SK-N-SH (cell line): Measurements from ENCODE around the gene SMPD3. TPM values are rescaled to one million over a fixed set of nuclear protein-coding genes. Genes with fewer than 3 reads are reported as not detected.

Experiments
- CTCF ChIA-PET: fragments of 300-600, 350-600 bp; formaldehyde crosslinking; extraction: SDS; loops from one replicate; lab custom pipeline; 2021; lab: Yijun Ruan, JAX
- POLR2A ChIA-PET: fragments of 350-600 bp; sonication (Branson Sonifier 250); formaldehyde crosslinking; extraction: SDS; loops from one replicate; lab custom pipeline; 2020; ENCODE audit warnings: antibody characterized with exemption, inconsistent platforms; lab: Yijun Ruan, JAX
- DNase-seq: peaks from one replicate; pipeline ENCODE4 v3.0.0; 2012
- H2AFZ ChIP-seq: fragments of 200-600 bp; sonication (generic); 2 replicates; pipeline ENCODE4 v1.8.1; 2016; ENCODE audit warnings: antibody characterized with exemption, mild to moderate bottlenecking, low read depth
- H3F3A ChIP-seq: fragments of 200-600 bp; sonication (generic); replicated peaks from 2 replicates; pipeline ENCODE3; 2016; ENCODE audit warnings: antibody characterized with exemption, mild to moderate bottlenecking; ENCODE audit not compliant: insufficient read depth
- H3K27ac ChIP-seq, 2 experiments: fragments of 200-500 bp in 1 of 2; fragments of 200-600 bp in 1 of 2; sonication (Bioruptor generic) in 1 of 2; sonication (generic), shearing (Covaris generic) in 1 of 2; 2 replicates each; pipeline versions ENCODE4 v1.5.1 to v1.6.1; 2014 to 2016; ENCODE audit warnings: low read depth in 2 of 2, inconsistent platforms in 1 of 2, low read length in 1 of 2, mild to moderate bottlenecking in 1 of 2, mixed read lengths in 1 of 2
- H3K27me3 ChIP-seq: fragments of 200-600 bp; sonication (generic), shearing (Covaris generic); 2 replicates; pipeline ENCODE4 v1.6.1; 2016; ENCODE audit warnings: mixed run types; ENCODE audit not compliant: insufficient read depth
- H3K36me3 ChIP-seq, 2 experiments: fragments of 200-500 bp in 1 of 2; fragments of 200-600 bp in 1 of 2; sonication (Bioruptor generic) in 1 of 2; sonication (generic) in 1 of 2; replicated peaks in 1 of 2; 2 replicates each; pipeline versions ENCODE3 to v1.5.1; 2014 to 2016; ENCODE audit warnings: low read length in 1 of 2, mild to moderate bottlenecking in 1 of 2; ENCODE audit not compliant: insufficient read depth in 2 of 2, control insufficient read depth in 1 of 2
- H3K4me1 ChIP-seq, 2 experiments: fragments of 200-500 bp in 1 of 2; fragments of 200-600 bp in 1 of 2; sonication (Bioruptor generic) in 1 of 2; sonication (generic), shearing (Covaris generic) in 1 of 2; 2 replicates each; pipeline versions ENCODE4 v1.5.1 to v1.6.1; 2014 to 2016; ENCODE audit warnings: low read depth in 1 of 2, low read length in 1 of 2, mixed run types in 1 of 2; ENCODE audit not compliant: insufficient read depth in 2 of 2, control insufficient read depth in 1 of 2
- H3K4me2 ChIP-seq: fragments of 200-600 bp; sonication (generic), shearing (Covaris generic); 2 replicates; pipeline ENCODE4 v1.6.1; 2017; ENCODE audit warnings: mixed run types
- H3K4me3 ChIP-seq, 2 experiments: fragments of 200-500 bp in 1 of 2; fragments of 200-600 bp in 1 of 2; sonication (Bioruptor generic) in 1 of 2; sonication (generic), shearing (Covaris generic) in 1 of 2; 2 replicates each; pipeline versions ENCODE4 v1.5.1 to v1.8.1; 2014 to 2016; ENCODE audit warnings: low read depth in 2 of 2, inconsistent platforms in 1 of 2, low read length in 1 of 2, mild to moderate bottlenecking in 1 of 2, mixed read lengths in 1 of 2, moderate library complexity in 1 of 2
- H3K79me2 ChIP-seq: fragments of 200-600 bp; sonication (generic); 2 replicates; pipeline ENCODE4 v1.8.1; 2017; ENCODE audit warnings: mild to moderate bottlenecking; ENCODE audit not compliant: insufficient read depth
- H3K9ac ChIP-seq: fragments of 200-600 bp; sonication (generic); 2 replicates; pipeline ENCODE4 v1.6.1; 2017; ENCODE audit warnings: mixed run types
- H3K9me2 ChIP-seq: fragments of 200-600 bp; sonication (generic); 2 replicates; pipeline ENCODE4 v1.6.1; 2017; ENCODE audit warnings: mixed run types
- H3K9me3 ChIP-seq: fragments of 200-600 bp; sonication (generic); 2 replicates; pipeline ENCODE4 v1.6.1; 2017; ENCODE audit warnings: mixed run types, mild to moderate bottlenecking, moderate library complexity
- H4K20me1 ChIP-seq: fragments of 200-600 bp; sonication (generic); 2 replicates; pipeline ENCODE4 v1.6.1; 2017; ENCODE audit warnings: mild to moderate bottlenecking, mixed run types; ENCODE audit not compliant: insufficient read depth
- CHD2 ChIP-seq: fragments of 150-350 bp; IDR thresholded peaks from 2 replicates; pipeline ENCODE4 v1.6.1; 2018; ENCODE audit warnings: low read length; ENCODE audit not compliant: partially characterized antibody
- FOXJ3 ChIP-seq: sonication (generic); formaldehyde crosslinking; IDR thresholded peaks from 2 replicates; pipeline ENCODE4 v1.5.1; 2020; ENCODE audit warnings: mild to moderate bottlenecking, missing genetic modification reagents
- FOXM1 ChIP-seq: IDR thresholded peaks from 2 replicates; pipeline ENCODE4 v1.4.0; 2012; ENCODE audit warnings: low read depth, mild to moderate bottlenecking
- GATA2 ChIP-seq: sonication (generic); formaldehyde crosslinking; IDR thresholded peaks from 2 replicates; pipeline ENCODE4 v1.5.0; 2020; ENCODE audit warnings: mild to moderate bottlenecking, missing genetic modification reagents
- JUND ChIP-seq: IDR thresholded peaks from 2 replicates; pipeline ENCODE4 v1.4.0; 2012
- NFIC ChIP-seq: IDR thresholded peaks from 2 replicates; pipeline ENCODE4 v1.4.0; 2012; ENCODE audit warnings: borderline replicate concordance
- NRF1 ChIP-seq: IDR thresholded peaks from 2 replicates; pipeline ENCODE4 v1.6.1; 2012; ENCODE audit warnings: low read depth, mild to moderate bottlenecking, low read length
- POLR2AphosphoS5 ChIP-seq: IDR thresholded peaks from 2 replicates; pipeline ENCODE4 v1.6.1; 2012; ENCODE audit warnings: low read depth, low read length
- RCOR1 ChIP-seq: fragments of 150-350 bp; IDR thresholded peaks from 2 replicates; pipeline ENCODE4 v1.6.1; 2017; ENCODE audit warnings: antibody characterized with exemption, low read length
- RFX5 ChIP-seq: IDR thresholded peaks from 2 replicates; pipeline ENCODE4 v1.6.1; 2012; ENCODE audit warnings: mild to moderate bottlenecking, improper control_type of control experiment, low read length
- SIN3A ChIP-seq: IDR thresholded peaks from 2 replicates; pipeline ENCODE4 v1.6.1; 2012; ENCODE audit warnings: low read depth, mild to moderate bottlenecking, low read length, moderate library complexity, borderline replicate concordance
- YY1 ChIP-seq: IDR thresholded peaks from 2 replicates; pipeline ENCODE4 v1.4.0; 2012; ENCODE audit warnings: low read depth, mild to moderate bottlenecking
- WGBS: methylation state at CpG from one replicate; pipeline ENCODE4 v1.1.6; 2017; ENCODE audit warnings: low lambda C conversion rate; 5-methylcytosine and 5-hydroxymethylcytosine counted together
- polyA plus RNA-seq, 3 experiments: library from polyadenylated mRNA; depleted of rRNA; stranded (reverse); fragments of >200 nt; gene quantifications; 2 replicates each; pipeline ENCODE4 v1.2.3, GENCODE V29; 2012
- TF ChIP-seq, protein P1 (sequence below): IDR thresholded peaks from 2 replicates; pipeline ENCODE4 v1.6.1; 2012; ENCODE audit warnings: mild to moderate bottlenecking, low read depth, low read length, moderate library complexity
- TF ChIP-seq, protein P2 (sequence below): fragments of 150-350 bp; IDR thresholded peaks from 2 replicates; pipeline ENCODE4 v1.6.1; 2016; ENCODE audit warnings: mild to moderate bottlenecking, low read depth, low read length
- TF ChIP-seq, protein P3 (sequence below): IDR thresholded peaks from 2 replicates; pipeline ENCODE4 v1.4.0; 2012; ENCODE audit warnings: low read depth
- TF ChIP-seq, protein P4 (sequence below): IDR thresholded peaks from 2 replicates; pipeline ENCODE4 v1.4.0; 2012; ENCODE audit warnings: low read depth, borderline replicate concordance
- TF ChIP-seq, protein P5 (sequence below): fragments of 200-600 bp; sonication (generic); IDR thresholded peaks from 2 replicates; pipeline ENCODE4 v1.6.1; 2017; ENCODE audit warnings: antibody characterized with exemption, mild to moderate bottlenecking, moderate library complexity
- TF ChIP-seq, protein P6 (sequence below): IDR thresholded peaks from 2 replicates; pipeline ENCODE4 v1.4.0; 2012; ENCODE audit warnings: low read depth, borderline replicate concordance

Gene SMPD3
- polyA plus RNA-seq, 1 of the 3 experiments (the other 2 are of a cell fraction), result 0.38 TPM

DNA sequence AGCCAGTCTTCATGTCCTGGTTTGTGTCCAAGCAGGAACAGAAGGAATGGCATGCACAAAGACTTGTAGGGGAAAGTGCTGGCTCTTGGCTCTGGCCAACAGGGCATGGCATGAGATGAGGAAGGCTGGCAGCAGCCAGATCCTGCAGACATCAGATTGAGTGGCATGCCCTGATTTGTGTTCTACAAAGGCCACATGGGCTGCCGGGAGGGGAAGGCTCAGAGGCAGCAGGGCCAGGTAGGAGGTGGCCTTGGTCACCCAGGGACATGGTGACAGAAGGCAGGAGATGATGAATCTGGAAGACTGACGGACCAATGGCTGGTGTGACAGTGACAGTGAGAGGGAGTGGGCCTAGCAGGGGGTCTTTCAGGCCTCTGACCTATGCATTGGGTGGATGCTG, 33.7 kb downstream of the SMPD3 start:
- Histone ChIP-seq H3K36me3 (no peaks in the 10 kb centered on the region), H3K4me1 (peaks cover 0 to 3% of the 10 kb centered on the region in 2 experiments; a peak in 2 of 4 replicates), H3F3A (no peaks in the 10 kb centered on the region), H3K9me3 (no peaks in the 10 kb centered on the region), H3K4me3 (no peak overlapping the region), H3K79me2 (no peaks in the 10 kb centered on the region), H2AFZ (no peak overlapping the region), H3K9ac (no peak overlapping the region), H3K4me2 (no peak overlapping the region), H3K27me3 (peaks cover 32% of the 10 kb centered on the region; the same call in 1 of the 2 replicates), H3K9me2 (no peaks in the 10 kb centered on the region), H3K27ac (no peak overlapping the region), H4K20me1 (no peaks in the 10 kb centered on the region)
- 17% methylated on average over 2 of the region's 2 CpGs for WGBS
- ChIA-PET POLR2A (no interaction called here), CTCF (no interaction called here)
- no peak for DNase-seq
- TF ChIP-seq, protein P1, sequence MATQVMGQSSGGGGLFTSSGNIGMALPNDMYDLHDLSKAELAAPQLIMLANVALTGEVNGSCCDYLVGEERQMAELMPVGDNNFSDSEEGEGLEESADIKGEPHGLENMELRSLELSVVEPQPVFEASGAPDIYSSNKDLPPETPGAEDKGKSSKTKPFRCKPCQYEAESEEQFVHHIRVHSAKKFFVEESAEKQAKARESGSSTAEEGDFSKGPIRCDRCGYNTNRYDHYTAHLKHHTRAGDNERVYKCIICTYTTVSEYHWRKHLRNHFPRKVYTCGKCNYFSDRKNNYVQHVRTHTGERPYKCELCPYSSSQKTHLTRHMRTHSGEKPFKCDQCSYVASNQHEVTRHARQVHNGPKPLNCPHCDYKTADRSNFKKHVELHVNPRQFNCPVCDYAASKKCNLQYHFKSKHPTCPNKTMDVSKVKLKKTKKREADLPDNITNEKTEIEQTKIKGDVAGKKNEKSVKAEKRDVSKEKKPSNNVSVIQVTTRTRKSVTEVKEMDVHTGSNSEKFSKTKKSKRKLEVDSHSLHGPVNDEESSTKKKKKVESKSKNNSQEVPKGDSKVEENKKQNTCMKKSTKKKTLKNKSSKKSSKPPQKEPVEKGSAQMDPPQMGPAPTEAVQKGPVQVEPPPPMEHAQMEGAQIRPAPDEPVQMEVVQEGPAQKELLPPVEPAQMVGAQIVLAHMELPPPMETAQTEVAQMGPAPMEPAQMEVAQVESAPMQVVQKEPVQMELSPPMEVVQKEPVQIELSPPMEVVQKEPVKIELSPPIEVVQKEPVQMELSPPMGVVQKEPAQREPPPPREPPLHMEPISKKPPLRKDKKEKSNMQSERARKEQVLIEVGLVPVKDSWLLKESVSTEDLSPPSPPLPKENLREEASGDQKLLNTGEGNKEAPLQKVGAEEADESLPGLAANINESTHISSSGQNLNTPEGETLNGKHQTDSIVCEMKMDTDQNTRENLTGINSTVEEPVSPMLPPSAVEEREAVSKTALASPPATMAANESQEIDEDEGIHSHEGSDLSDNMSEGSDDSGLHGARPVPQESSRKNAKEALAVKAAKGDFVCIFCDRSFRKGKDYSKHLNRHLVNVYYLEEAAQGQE, result no peak
- TF ChIP-seq FOXJ3 (no peak), FOXM1 (no peak), NFIC (no peak), SIN3A (no peak), CHD2 (no peak), RFX5 (no peak), YY1 (no peak), NRF1 (no peak), JUND (no peak), RCOR1 (no peak), GATA2 (CRISPR knock-in tag) (no peak), POLR2AphosphoS5 (no peak)
- TF ChIP-seq, protein P2, sequence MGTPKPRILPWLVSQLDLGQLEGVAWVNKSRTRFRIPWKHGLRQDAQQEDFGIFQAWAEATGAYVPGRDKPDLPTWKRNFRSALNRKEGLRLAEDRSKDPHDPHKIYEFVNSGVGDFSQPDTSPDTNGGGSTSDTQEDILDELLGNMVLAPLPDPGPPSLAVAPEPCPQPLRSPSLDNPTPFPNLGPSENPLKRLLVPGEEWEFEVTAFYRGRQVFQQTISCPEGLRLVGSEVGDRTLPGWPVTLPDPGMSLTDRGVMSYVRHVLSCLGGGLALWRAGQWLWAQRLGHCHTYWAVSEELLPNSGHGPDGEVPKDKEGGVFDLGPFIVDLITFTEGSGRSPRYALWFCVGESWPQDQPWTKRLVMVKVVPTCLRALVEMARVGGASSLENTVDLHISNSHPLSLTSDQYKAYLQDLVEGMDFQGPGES, result no peak
- TF ChIP-seq, protein P3, sequence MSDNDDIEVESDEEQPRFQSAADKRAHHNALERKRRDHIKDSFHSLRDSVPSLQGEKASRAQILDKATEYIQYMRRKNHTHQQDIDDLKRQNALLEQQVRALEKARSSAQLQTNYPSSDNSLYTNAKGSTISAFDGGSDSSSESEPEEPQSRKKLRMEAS, result no peak
- TF ChIP-seq, protein P4, sequence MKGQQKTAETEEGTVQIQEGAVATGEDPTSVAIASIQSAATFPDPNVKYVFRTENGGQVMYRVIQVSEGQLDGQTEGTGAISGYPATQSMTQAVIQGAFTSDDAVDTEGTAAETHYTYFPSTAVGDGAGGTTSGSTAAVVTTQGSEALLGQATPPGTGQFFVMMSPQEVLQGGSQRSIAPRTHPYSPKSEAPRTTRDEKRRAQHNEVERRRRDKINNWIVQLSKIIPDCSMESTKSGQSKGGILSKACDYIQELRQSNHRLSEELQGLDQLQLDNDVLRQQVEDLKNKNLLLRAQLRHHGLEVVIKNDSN, result no peak
- TF ChIP-seq, protein P5, sequence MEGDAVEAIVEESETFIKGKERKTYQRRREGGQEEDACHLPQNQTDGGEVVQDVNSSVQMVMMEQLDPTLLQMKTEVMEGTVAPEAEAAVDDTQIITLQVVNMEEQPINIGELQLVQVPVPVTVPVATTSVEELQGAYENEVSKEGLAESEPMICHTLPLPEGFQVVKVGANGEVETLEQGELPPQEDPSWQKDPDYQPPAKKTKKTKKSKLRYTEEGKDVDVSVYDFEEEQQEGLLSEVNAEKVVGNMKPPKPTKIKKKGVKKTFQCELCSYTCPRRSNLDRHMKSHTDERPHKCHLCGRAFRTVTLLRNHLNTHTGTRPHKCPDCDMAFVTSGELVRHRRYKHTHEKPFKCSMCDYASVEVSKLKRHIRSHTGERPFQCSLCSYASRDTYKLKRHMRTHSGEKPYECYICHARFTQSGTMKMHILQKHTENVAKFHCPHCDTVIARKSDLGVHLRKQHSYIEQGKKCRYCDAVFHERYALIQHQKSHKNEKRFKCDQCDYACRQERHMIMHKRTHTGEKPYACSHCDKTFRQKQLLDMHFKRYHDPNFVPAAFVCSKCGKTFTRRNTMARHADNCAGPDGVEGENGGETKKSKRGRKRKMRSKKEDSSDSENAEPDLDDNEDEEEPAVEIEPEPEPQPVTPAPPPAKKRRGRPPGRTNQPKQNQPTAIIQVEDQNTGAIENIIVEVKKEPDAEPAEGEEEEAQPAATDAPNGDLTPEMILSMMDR, result no peak
- TF ChIP-seq, protein P6, sequence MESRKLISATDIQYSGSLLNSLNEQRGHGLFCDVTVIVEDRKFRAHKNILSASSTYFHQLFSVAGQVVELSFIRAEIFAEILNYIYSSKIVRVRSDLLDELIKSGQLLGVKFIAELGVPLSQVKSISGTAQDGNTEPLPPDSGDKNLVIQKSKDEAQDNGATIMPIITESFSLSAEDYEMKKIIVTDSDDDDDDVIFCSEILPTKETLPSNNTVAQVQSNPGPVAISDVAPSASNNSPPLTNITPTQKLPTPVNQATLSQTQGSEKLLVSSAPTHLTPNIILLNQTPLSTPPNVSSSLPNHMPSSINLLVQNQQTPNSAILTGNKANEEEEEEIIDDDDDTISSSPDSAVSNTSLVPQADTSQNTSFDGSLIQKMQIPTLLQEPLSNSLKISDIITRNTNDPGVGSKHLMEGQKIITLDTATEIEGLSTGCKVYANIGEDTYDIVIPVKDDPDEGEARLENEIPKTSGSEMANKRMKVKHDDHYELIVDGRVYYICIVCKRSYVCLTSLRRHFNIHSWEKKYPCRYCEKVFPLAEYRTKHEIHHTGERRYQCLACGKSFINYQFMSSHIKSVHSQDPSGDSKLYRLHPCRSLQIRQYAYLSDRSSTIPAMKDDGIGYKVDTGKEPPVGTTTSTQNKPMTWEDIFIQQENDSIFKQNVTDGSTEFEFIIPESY, result no peak
